ENCODE results near the gene NCKAP5.

DNA sequence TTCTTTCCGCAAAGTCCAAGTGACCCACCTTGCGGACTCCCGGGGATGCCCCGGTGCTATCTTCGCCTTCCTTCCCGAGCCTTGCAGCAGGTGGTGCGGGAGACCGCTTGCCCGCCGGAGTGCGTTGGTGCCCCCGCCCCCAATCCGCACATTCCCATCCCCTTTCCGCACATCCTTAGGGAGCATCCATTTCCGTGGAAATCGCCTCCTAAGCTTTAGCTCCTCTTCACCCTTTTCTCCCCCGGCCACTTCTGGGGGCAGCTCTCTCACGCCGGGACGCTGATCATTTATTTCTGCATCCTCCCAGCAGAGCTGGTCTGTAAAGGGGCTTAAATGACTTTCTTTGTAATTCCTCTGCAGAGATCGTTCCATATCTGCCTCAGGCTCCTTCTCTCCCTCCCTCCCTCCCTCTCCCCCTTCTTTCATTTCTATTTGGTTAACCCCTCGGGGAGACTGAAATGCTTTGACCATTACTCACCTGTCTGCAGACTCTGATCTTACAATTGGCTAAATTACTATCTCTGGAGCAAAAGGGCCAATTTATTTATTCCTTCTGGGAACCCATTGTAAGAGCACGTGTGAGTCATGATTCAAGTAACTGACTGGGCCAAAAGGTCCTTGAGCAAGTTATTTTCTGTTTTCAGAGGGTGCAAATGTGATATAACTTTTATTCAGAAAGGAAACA, 897.0 kb downstream of the NCKAP5 start:
- TF ChIP-seq, protein P1, sequence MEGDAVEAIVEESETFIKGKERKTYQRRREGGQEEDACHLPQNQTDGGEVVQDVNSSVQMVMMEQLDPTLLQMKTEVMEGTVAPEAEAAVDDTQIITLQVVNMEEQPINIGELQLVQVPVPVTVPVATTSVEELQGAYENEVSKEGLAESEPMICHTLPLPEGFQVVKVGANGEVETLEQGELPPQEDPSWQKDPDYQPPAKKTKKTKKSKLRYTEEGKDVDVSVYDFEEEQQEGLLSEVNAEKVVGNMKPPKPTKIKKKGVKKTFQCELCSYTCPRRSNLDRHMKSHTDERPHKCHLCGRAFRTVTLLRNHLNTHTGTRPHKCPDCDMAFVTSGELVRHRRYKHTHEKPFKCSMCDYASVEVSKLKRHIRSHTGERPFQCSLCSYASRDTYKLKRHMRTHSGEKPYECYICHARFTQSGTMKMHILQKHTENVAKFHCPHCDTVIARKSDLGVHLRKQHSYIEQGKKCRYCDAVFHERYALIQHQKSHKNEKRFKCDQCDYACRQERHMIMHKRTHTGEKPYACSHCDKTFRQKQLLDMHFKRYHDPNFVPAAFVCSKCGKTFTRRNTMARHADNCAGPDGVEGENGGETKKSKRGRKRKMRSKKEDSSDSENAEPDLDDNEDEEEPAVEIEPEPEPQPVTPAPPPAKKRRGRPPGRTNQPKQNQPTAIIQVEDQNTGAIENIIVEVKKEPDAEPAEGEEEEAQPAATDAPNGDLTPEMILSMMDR (IDR thresholded peaks at IDR 0.05; ENCODE audit: control extremely low read depth in 1 of 3, insufficient read depth in 1 of 3, low read depth in 1 of 3, low read length in 3 of 3) = peak in 1 of 3 experiments; percentile 2; a peak in 1 of 4 replicates
- TF ChIP-seq, protein P2, sequence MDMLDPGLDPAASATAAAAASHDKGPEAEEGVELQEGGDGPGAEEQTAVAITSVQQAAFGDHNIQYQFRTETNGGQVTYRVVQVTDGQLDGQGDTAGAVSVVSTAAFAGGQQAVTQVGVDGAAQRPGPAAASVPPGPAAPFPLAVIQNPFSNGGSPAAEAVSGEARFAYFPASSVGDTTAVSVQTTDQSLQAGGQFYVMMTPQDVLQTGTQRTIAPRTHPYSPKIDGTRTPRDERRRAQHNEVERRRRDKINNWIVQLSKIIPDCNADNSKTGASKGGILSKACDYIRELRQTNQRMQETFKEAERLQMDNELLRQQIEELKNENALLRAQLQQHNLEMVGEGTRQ (IDR thresholded peaks at IDR 0.05; ENCODE audit: low read length) = no peak
- 0 out of 2 replicates have a peak, but pooled peaks have one; percentile 21 for TF ChIP-seq SUZ12 (IDR thresholded peaks at IDR 0.05; ENCODE audit: low read length)
- TF ChIP-seq, protein P3, sequence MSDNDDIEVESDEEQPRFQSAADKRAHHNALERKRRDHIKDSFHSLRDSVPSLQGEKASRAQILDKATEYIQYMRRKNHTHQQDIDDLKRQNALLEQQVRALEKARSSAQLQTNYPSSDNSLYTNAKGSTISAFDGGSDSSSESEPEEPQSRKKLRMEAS (IDR thresholded peaks at IDR 0.05) = no peak; the same call in 1 of the 2 replicates
- TF ChIP-seq RAD21 (IDR thresholded peaks at IDR 0.05 in 1 of 2, conservative IDR thresholded peaks at IDR 0.05 in 1 of 2; ENCODE audit: low read depth in 2 of 2, low read length in 2 of 2) = peak; percentile 23 to 26; a peak in 2 of 4 replicates
- no peak for TF ChIP-seq EZH2 (IDR thresholded peaks at IDR 0.05; ENCODE audit: low read depth, low read length, severe bottlenecking)
- no peak for TF ChIP-seq EP300 (IDR thresholded peaks at IDR 0.05; ENCODE audit: borderline replicate concordance in 1 of 2, low read depth in 2 of 2, low read length in 2 of 2)
- no peak for TF ChIP-seq PHF8 (conservative IDR thresholded peaks at IDR 0.05; ENCODE audit: low read depth, low read length)
- TF ChIP-seq GTF2F1 (IDR thresholded peaks at IDR 0.05; ENCODE audit: borderline replicate concordance, low read depth, low read length) = no peak
